Esophagus muscularis mucosa (tissue), 4 donors: ENCODE data around the gene XIRP2.

Experiments used
- CTCF ChIP-seq, 3 experiments: fragments of 200-600 bp in 2 of 3; fragments of 450-650 bp in 1 of 3; sonication (generic) in 2 of 3; IDR thresholded peaks; one replicate each; pipeline ENCODE4 v1.5.1; 2017 to 2019; ENCODE audit warnings: antibody characterized with exemption in 3 of 3, mild to moderate bottlenecking in 2 of 3, moderate library complexity in 1 of 3
- EP300 ChIP-seq: sonication (generic); formaldehyde crosslinking; IDR thresholded peaks from one replicate; pipeline ENCODE4 v1.6.1; 2017; ENCODE audit warnings: antibody characterized with exemption
- POLR2A ChIP-seq: fragments of 450-650 bp; IDR thresholded peaks from one replicate; pipeline ENCODE4 v1.6.1; 2017; ENCODE audit warnings: antibody characterized with exemption, moderate library complexity, mild to moderate bottlenecking, low read depth
- POLR2AphosphoS5 ChIP-seq, 2 donors: sonication (generic); formaldehyde crosslinking; IDR thresholded peaks; one replicate each; pipeline ENCODE4 v1.6.1; 2017; ENCODE audit warnings: antibody characterized with exemption in 2 of 2

GRCh38 chr2:167052825-167053224 is 164.5 kb downstream of the XIRP2 start:
- TF ChIP-seq CTCF (IDR thresholded peaks at IDR 0.05), result no peak
- TF ChIP-seq POLR2AphosphoS5 (IDR thresholded peaks at IDR 0.05), result no peak
- TF ChIP-seq POLR2A, result no peak
- TF ChIP-seq EP300, result no peak
